ENCODE data around the gene EBP.
"Not testable (repeated sequence)": the region's sequence is repeated elsewhere in the genome, so short reads cannot be mapped to it uniquely, and the experiment has no call there.

Gene EBP

GRCh38 chrX:48493890-48494364 is 27.7 kb upstream of the EBP start:
- DNase-seq, result peak; percentile 85

- DNase-seq, result no peak
Measured at GRCh38 chrX:48496660-48497059, 24.9 kb upstream of the EBP start.

- no peak for DNase-seq
Measured at GRCh38 chrX:48497871-48498270, 23.7 kb upstream of the EBP start.

- no peak for DNase-seq
Measured at GRCh38 chrX:48498374-48498809, 23.2 kb upstream of the EBP start.

- no peak for DNase-seq
Measured at GRCh38 chrX:48504261-48504660, 17.3 kb upstream of the EBP start.

- no peak for DNase-seq
Measured at GRCh38 chrX:48505481-48505880, 16.1 kb upstream of the EBP start.

- no peak for DNase-seq
Measured at GRCh38 chrX:48507246-48507645, 14.4 kb upstream of the EBP start.

GRCh38 chrX:48508400-48509244 is 13.0 kb upstream of the EBP start, which contains the start of gene PORCN:
Gene PORCN (plus strand): TSS chrX:48508992. CDS start chrX:48509821, 829 bp downstream.
- DNase-seq, result peak; percentile 76

- no peak for DNase-seq
Measured at GRCh38 chrX:48509245-48509590, 12.4 kb upstream of the EBP start.

- no peak for DNase-seq
Measured at GRCh38 chrX:48509619-48510018, 12.0 kb upstream of the EBP start.

GRCh38 chrX:48511560-48511959 is 10.0 kb upstream of the EBP start:
- no peak for DNase-seq

GRCh38 chrX:48512371-48512935 is 9.2 kb upstream of the EBP start:
- no peak for DNase-seq

- peak; percentile 68 for DNase-seq
Measured at GRCh38 chrX:48513670-48514069, 7.9 kb upstream of the EBP start.

GRCh38 chrX:48514126-48514806 is 7.3 kb upstream of the EBP start:
- no peak for DNase-seq

GRCh38 chrX:48514868-48515460 is 6.6 kb upstream of the EBP start:
- DNase-seq, result no peak

GRCh38 chrX:48515842-48516241 is 5.8 kb upstream of the EBP start:
- DNase-seq, result no peak

- DNase-seq, result no peak
Measured at GRCh38 chrX:48516285-48516684, 5.3 kb upstream of the EBP start.

GRCh38 chrX:48516987-48517386 is 4.6 kb upstream of the EBP start:
- no peak for DNase-seq

GRCh38 chrX:48519481-48519880 is 2.1 kb upstream of the EBP start:
- DNase-seq, result not testable (repeated sequence)

- no peak for DNase-seq
Measured at GRCh38 chrX:48520455-48520854, 1.2 kb upstream of the EBP start.

GRCh38 chrX:48520976-48521352 is 644 bp upstream of the EBP start:
- DNase-seq, result no peak

- no peak for DNase-seq
Measured at GRCh38 chrX:48522291-48522690, 683 bp downstream of the EBP start.

GRCh38 chrX:48523682-48524081 is 2.1 kb downstream of the EBP start:
- DNase-seq, result no peak

- not testable (repeated sequence) for DNase-seq
Measured at GRCh38 chrX:48525853-48526252, 4.2 kb downstream of the EBP start.
